Type B pancreatic cell (in vitro differentiated cells): Measurements from ENCODE around the gene MEIOSIN. TPM values are rescaled to one million over a fixed set of nuclear protein-coding genes. Genes with fewer than 3 reads are reported as not detected.
"Not testable (repeated sequence)": the region's sequence is repeated elsewhere in the genome, so short reads cannot be mapped to it uniquely, and the experiment has no call there.

ENCODE experiments used
- DNase-seq: peaks from one replicate; pipeline ENCODE4 v3.0.0; 2021; ENCODE audit warnings: mixed read lengths; ENCODE audit not compliant: unreplicated experiment; ENCODE audit errors: extremely low spot score
- H3K27ac Mint-ChIP-seq: 2 replicates; pipeline ENCODE4 v1.8.0; 2021; ENCODE audit warnings: mild to moderate bottlenecking, mixed read lengths
- H3K27me3 Mint-ChIP-seq: 2 replicates; pipeline ENCODE4 v1.8.0; 2021; ENCODE audit warnings: mixed read lengths
- H3K36me3 Mint-ChIP-seq: 2 replicates; pipeline ENCODE4 v1.8.0; 2021; ENCODE audit warnings: mixed read lengths
- H3K4me1 Mint-ChIP-seq: one replicate; pipeline ENCODE4 v1.8.0; 2021; ENCODE audit warnings: mixed read lengths; ENCODE audit not compliant: unreplicated experiment
- H3K4me3 Mint-ChIP-seq: 2 replicates; pipeline ENCODE4 v1.8.0; 2021; ENCODE audit warnings: mild to moderate bottlenecking, mixed read lengths
- H3K9me3 Mint-ChIP-seq: 2 replicates; pipeline ENCODE4 v1.8.0; 2021; ENCODE audit warnings: mixed read lengths
- CTCF ChIP-seq: fragments of 200-600 bp; sonication (generic); conservative IDR thresholded peaks from 2 replicates; pipeline ENCODE4 v1.5.0; 2021; ENCODE audit warnings: antibody characterized with exemption, mild to moderate bottlenecking
- total RNA-seq: library from RNA; stranded (reverse); gene quantifications from 2 replicates; pipeline ENCODE4 v1.2.1, GENCODE V29; 2021; ENCODE audit warnings: low replicate concordance

MEIOSIN gene
- total RNA-seq, 1 donor from 2014 or later = not detected

- Mint-ChIP-seq H3K4me3 (no peak overlapping the region), H3K4me1 (no peaks in the 10 kb centered on the region), H3K9me3 (no peaks in the 10 kb centered on the region), H3K27me3 (peaks cover 7% of the 10 kb centered on the region), H3K36me3 (no peaks in the 10 kb centered on the region), H3K27ac (no peak overlapping the region)
- DNase-seq = no peak
- no peak for TF ChIP-seq CTCF
These were observed 6.5 kb downstream of the MEIOSIN start for GRCh38 chr19:45739498-45740439.

DNA sequence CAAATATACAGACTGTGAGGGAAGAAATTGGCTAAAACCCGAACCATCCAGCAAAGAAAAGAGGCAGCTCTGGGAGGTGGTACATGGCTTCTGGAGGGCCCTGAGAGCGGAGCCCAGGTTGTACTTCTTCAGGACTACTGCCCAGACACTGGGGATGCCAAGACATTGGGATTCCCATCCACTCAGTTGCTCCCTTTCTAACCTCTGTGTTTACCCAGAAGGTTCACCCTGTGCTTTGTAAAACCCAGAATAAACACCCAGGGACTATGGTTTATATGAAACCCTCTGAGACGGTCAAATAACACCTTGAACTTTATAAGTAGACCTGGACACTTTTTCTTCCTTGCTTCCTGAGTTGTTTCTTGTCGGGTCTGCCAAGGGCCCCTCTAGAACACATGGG, 9.7 kb downstream of the MEIOSIN start:
- H3K4me3 Mint-ChIP-seq = no peak overlapping the region
- H3K27me3 Mint-ChIP-seq = peaks cover 16% of the 10 kb centered on the region
- no peaks in the 10 kb centered on the region for H3K4me1 Mint-ChIP-seq
- no peaks in the 10 kb centered on the region for H3K36me3 Mint-ChIP-seq
- TF ChIP-seq CTCF = no peak
- no peak overlapping the region for H3K27ac Mint-ChIP-seq
- no peak for DNase-seq
- H3K9me3 Mint-ChIP-seq = no peaks in the 10 kb centered on the region

DNA sequence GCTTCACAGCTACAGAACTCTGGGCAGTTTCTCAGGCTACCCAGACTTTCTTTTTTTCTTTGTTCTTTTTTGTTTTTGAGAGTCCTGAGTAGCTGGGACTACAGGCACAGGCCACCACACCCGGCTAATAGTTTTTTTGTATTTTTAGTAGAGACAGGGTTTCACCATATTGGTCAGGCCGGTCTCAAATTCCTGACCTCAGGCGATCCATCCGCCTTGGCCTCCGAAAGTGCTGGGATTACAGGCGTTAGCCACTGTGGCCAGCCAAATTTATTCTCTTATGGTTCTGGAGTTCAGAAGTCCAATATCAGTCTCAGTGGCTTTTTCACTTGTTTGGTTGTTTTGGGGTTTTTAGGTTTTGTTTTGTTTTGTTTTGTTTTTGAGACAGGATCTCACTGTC, 12.4 kb downstream of the MEIOSIN start:
- H3K9me3 Mint-ChIP-seq = no peaks in the 10 kb centered on the region
- no peak for DNase-seq
- TF ChIP-seq CTCF = no peak
- H3K27me3 Mint-ChIP-seq = peaks cover 16% of the 10 kb centered on the region
- no peaks in the 10 kb centered on the region for H3K4me1 Mint-ChIP-seq
- H3K27ac Mint-ChIP-seq = no peak overlapping the region
- H3K36me3 Mint-ChIP-seq = no peaks in the 10 kb centered on the region
- no peak overlapping the region for H3K4me3 Mint-ChIP-seq

DNA sequence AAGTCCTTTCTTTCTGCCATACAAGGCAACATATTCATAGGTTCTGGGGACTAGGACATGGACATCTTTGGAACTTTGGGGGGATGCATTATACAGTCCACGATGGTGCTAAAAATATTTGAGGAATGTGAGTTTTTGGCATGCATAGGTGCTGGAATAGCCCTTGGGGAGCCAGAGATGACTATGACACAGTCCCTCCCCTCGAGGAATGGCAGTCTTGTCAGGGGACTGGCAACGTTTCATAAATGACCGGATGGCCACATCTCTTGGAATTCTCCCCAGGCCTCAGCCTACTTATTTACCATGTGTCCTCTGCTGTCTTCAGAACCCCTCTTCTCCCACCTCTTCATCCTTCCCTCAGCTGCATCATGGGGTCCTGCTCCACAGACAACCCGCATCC, 13.6 kb downstream of the MEIOSIN start:
- Mint-ChIP-seq H3K4me1 (no peaks in the 10 kb centered on the region), H3K27me3 (peaks cover 16% of the 10 kb centered on the region), H3K4me3 (no peak overlapping the region), H3K36me3 (no peaks in the 10 kb centered on the region), H3K27ac (no peak overlapping the region), H3K9me3 (no peaks in the 10 kb centered on the region)
- no peak for TF ChIP-seq CTCF
- DNase-seq = no peak

DNA sequence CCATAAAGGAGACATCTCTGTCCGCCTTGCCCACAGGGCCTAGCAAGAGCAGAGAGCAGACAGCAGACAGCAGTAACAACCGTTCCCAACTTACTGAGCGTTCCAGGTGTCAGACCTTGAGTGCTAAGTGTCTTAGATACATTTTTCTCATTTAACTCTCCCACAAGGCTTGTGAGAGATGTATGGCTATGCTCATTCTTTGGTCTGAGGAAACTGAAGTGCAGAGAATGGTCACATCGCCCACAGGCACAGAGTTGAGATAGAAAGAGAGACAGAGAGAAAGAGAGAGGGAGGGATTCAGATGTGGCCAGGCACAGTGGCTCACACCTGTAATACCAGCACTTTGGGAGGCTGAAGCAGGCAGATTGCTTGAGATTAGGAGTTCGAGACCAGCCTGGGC, 14.3 kb downstream of the MEIOSIN start:
- no peak for TF ChIP-seq CTCF
- no peak overlapping the region for H3K27ac Mint-ChIP-seq

DNA sequence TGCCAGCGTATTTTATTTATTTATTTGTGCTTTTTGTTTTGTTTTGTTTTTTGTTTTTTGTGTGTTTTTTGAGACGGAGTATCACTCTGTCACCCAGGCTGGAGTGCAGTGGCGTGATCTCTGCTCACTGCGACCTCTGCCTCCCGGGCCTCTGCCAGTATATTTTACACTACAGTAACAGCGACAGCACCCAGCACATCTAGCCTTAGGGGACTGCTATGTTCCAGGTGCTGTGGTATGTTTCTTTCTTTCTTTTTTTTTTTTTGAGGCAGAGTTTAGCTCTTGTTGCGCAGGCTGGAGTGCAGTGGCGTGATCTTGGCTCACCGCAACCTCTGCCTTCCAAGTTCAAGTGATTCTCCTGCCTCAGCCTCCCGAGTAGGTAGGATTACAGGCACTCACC, 18.2 kb downstream of the MEIOSIN start:
- not testable (repeated sequence) for H3K9me3 Mint-ChIP-seq, H3K27me3 Mint-ChIP-seq, DNase-seq, H3K36me3 Mint-ChIP-seq, H3K4me3 Mint-ChIP-seq, H3K4me1 Mint-ChIP-seq
- H3K27ac Mint-ChIP-seq = peak overlapping the region; percentile 32

More for the DNA sequence above, 14.3 kb downstream of the MEIOSIN start:
- no peaks in the 10 kb centered on the region for H3K4me1 Mint-ChIP-seq
- DNase-seq = no peak
- H3K4me3 Mint-ChIP-seq = no peak overlapping the region
- no peaks in the 10 kb centered on the region for H3K36me3 Mint-ChIP-seq
- H3K27me3 Mint-ChIP-seq = peaks cover 13% of the 10 kb centered on the region
- H3K9me3 Mint-ChIP-seq = no peaks in the 10 kb centered on the region
